COR-L47 (cell line): ENCODE measurements around the gene ALPG.
"Not testable (repeated sequence)": the region's sequence is repeated elsewhere in the genome, so short reads cannot be mapped to it uniquely, and the experiment has no call there.

Experiments
- DNase-seq: peaks from one replicate; lab custom pipeline; 2025; lab: John Stamatoyannopoulos, UW

The ALPG gene

DNA sequence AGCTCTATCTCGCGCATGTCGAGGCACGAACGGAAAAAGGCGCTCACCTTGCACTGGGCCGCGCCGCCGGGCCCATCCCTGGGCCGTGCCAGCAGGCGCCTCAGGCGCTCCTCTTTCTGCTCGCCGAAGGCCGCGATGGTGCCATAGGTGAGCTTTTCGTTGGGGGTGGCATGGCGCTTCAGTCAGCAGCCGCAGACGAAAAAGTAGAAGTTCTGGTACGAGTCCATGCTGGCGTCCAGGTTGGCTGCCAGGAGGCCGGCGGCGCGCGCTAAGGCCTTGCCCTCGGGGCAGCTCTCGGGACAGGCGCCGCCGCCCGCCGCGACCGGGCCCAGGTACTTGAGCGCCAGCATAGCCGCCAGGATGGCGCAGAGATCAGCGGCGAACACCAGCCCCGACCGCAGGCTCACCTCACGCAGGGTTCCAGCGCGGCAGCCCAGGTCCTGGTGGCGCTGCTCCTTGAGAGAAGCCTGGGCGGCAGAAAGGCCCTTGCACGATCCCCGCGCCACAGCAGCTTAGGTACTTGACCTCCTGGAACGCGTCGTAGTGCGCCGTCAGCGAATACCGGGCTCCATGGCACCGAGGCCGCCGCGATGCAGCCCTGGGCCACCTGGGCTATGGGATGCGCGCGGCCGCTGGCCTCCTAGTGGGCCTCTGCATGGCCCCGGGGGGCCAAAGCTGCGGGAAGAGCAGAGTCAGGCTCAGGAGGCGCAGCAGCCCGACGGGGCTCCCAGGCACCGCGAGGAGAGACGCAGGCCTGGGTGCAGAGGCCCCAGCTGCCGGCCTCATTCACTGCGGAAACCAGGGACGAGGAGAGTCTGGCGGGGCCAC lies 12.8 kb downstream of the ALPG start:
- DNase-seq, result no peak

GRCh38 chr2:232420073-232420454 lies 13.4 kb downstream of the ALPG start:
- no peak for DNase-seq

DNA sequence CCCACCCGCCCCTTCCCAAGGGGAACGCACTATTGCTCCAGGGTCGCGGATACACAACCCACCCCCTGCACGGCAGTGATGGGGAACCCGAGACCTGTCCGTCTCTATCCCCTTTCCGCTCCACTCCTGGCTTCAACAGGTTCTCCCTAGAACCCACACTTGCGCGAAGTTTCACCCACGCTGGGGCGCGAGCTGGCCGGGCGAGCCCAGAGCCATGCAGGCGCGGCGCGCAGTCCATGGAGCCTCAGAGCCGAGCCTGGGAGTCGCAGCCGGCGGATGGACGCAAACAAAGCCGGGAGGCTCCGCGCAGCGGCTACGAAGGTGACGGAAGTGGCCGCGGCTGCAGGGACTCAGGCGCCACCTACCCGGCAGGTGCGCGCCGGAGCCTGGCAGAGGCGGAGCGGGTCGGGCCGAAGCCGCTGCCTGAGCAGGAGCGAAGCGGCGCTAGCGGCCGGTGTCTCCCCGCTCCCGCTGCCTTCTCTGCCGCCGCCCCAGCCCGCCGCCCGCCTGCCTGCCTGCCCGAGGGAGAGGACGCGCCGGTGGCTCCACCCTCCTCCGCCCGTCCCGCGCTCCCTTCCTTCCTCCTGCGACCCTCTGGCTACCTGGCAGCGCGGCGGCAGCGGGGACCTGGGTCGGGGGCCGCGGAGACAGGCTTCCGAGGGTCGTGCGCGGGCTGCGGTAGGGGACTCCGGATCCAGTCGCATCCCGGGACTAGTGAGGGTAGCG lies 14.0 kb downstream of the ALPG start:
- peak; percentile 47 for DNase-seq

GRCh38 chr2:232421189-232421785 lies 14.6 kb downstream of the ALPG start:
- DNase-seq, result no peak

GRCh38 chr2:232422051-232422450 lies 15.4 kb downstream of the ALPG start:
- DNase-seq, result no peak

GRCh38 chr2:232422996-232423395 lies 16.4 kb downstream of the ALPG start:
- not testable (repeated sequence) for DNase-seq

DNA sequence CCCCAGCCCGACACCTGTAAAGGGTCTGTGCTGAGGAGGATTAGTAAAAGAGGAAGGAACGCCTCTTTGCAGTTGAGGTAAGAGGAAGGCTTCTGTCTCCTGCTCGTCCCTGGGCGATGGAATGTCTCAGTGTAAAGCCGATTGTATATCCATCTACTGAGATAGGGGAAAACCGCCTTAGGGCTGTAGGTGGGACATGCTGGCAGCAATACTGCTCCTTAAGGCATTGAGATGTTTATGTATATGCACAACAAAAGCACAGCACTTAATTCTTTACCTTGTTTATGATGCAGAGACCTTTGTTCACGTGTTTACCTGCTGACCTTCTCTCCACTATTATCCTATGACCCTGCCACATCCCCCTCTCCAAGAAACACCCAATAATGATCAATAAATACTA lies 16.8 kb downstream of the ALPG start:
- not testable (repeated sequence) for DNase-seq

DNA sequence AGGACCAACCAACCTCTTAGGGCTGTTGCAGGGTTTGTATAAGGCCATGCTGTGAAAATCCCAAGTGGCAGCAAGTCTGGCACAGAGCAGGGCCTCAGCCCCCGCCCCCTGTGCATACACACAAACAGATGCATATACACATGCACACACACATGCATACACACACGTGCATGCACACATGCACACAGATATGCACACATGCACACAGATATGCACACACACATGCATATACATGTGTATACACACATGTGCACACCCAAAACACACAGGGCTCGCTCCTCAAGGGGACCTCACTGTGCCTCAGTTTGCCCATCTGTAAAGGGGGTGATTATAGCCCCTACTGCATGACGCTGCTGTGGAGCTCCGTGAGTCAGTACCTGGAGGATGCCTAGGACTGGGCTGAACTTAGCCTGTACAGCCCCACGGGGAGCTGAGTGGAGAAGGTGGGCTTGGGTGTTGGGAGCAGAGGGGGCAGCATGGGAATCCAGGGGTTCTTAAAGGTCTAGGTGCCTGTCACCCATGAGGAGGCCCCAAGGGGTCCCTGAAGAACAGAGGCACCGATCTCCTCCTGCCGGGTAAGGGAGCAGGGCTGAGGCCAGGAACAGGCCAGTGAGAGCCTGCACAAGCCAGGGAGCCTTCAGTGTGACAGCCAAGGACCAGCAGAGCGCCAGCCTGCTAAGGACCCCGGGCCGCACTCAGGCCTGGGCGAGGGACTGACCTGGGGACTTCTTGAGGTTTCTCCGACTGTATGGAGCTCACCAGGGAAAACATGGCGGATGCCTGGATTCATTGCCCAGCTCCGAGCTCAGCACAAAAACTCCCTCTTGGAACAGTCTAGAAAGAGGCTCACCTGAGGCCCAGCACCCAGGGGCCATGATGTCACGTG lies 25.3 kb downstream of the ALPG start:
- DNase-seq, result no peak

- no peak for DNase-seq
Observed at GRCh38 chr2:232432598-232433184, 26.0 kb downstream of the ALPG start.

GRCh38 chr2:232433622-232434021 lies 27.0 kb downstream of the ALPG start:
- not testable (repeated sequence) for DNase-seq

- no peak for DNase-seq
Observed at GRCh38 chr2:232434091-232434490, 27.4 kb downstream of the ALPG start.

DNA sequence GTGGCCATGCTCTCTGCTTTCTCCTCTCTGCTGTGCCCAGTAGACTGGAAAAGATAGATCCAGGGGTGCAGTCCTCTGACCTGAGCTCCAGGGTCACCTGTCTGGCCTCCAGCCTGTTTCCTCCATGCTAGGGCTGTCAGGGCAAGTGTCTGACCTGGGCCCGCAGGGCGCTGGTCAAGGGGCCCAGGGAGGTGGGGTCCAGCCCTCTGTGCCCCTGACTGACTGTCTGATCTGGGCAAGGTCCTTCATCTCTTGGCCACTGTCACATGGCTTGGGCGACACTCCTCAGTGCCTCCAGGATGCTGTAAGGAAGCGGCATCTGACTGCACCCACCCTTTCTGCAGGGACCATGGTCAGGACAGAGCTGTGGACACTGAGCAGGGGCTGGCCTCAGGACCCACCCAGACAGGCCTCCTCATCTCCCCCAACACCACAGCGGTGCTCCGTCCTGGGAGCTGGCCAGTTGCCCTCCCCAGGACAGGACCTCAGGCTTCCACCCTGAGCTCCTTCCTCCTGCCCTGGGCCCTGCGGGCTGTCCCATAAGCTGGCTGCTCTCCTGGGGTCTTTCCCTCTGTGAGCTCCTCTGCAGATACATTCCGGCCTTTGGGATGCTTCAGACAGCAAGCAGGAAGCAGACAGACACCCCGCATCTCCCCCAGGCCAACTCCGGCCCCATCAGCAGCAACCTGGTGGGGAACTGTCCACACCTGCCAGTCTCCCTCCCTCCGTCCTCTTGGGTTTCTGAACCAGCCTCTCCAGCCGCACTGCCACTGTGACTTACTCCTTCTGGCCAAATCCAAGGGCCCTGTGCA lies 28.1 kb downstream of the ALPG start:
- no peak for DNase-seq

GRCh38 chr2:232435375-232435648 lies 28.7 kb downstream of the ALPG start:
- no peak for DNase-seq

DNA sequence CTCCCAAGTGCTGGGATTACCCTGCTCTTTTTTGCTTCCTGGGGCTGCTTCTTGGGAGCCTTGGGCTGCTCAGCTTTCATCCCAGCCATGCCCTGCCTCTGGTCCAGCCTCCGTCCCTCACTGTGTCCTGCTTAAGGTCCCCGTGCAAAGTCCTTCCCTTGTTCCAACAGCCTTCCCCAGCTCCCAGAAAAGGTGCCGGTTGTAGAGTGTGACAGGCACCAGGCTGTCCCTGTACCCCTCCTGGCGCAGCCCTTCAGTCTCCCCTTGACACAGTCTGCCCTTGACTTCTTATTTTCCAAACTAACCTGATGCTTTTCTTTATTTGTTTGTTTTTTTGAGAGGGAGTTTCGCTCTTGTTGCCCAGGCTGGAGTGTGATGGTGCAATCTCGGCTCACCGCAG lies 29.2 kb downstream of the ALPG start:
- DNase-seq, result no peak

- DNase-seq, result no peak
Observed at GRCh38 chr2:232436381-232437194, 29.9 kb downstream of the ALPG start.

GRCh38 chr2:232437195-232437571 lies 30.5 kb downstream of the ALPG start:
- DNase-seq, result no peak

- no peak for DNase-seq
Observed at GRCh38 chr2:232438091-232438490, 31.4 kb downstream of the ALPG start.

DNA sequence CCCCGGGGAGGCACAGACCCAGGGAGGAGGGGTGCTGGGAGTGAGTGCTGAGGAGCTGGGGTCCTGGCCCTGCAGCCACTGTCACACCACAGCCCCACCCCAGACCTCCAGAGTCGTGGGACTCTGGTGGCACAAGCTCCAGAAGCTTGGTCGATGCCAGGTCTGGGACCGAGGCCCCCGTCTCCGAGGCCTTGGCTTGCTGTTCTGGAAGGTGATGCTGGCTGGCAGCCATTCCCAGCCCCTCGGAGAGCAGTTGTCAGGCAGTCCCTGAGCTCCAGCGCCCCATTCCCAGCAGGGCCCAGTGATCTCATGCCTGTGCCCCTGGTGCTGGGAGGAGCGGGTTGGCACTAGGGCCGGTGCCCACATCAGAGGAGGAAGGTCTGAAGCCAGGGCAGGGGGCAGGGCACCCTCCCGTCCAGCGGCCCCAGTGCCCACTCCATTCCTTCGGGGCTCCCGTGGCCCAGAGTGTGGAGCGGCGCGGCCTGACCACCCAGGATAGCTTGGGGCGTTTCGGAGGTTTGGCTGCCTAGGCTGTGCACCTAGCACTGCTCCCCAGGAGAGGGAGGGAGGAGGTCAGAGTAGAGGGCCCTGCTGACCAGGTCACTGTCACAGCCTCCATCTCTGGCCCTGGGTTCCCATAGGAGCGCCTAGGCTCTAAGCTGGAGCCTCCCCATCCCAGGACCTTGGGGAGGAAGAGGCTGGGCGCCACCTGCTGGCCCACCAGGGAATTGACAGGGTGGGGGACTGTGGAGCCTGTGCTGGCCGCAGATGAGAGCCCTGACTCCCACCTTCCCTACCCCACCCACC lies 32.5 kb downstream of the ALPG start:
- no peak for DNase-seq

DNA sequence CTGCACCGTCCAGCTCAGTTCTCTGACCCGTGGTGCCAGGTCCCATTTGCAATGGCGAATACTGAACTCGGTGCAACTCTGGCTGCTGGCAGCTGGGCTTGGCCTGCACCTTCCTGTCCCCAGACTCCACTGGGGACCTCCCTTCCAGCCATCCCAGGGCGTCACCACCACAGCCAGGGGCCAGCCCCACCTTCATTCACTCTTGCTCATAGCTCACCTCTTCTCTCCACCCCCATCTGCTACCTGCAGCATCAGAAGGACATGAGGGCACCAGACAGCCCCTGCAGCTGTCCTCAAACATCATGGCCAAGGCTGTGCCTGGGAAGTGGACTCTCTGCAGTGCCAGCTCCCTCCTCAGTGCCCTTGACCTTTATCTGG lies 33.1 kb downstream of the ALPG start:
- DNase-seq, result no peak
